ENCODE data around the gene MC4R. TPM values are rescaled to one million over a fixed set of nuclear protein-coding genes. Genes with fewer than 3 reads are reported as not detected.
A peak's percentile ranks its signal among the peaks of the same experiment; 100 is the strongest.

MC4R gene
- total RNA-seq, 1 experiment from 2014 or later: not detected

DNA sequence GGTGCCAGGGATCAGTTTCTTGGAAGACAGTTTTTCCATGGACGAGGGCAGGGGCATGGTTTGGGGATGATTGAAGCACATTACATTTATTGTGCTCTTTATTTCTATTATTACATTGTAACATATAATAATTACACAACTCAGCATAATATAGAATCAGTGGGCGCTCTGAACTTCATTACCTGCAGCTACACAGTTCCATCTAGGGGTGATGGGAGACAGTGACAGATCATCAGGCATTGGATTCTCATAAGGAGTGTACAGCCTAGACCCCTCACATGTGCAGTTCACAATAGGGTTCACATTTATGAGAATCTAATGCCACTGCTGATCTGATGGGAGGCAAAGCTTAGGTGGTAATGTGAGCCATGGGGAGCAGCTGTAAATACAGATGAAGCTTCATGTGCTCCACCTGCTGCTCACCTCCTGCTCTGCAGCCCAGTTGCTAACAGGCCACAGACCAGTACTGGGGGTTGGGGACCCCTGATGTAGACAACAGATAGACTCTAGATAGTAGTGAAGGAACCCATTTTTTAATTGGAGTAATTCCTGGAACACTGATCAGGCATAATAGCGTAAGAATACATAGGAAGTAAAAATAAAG is 41.5 kb upstream of the MC4R start:
- no peak overlapping the region for H3K27ac Mint-ChIP-seq (ENCODE audit: unreplicated experiment)
- CTCF ChIA-PET: interaction anchor here (0.8 to 1.4 kb wide), 9 partner anchors 11 to 426 kb away, joined by 3 to 34 read pairs (median 4); partner anchors contain the start of gene MC4R
- no peaks in the 10 kb centered on the region for H3K9me3 Mint-ChIP-seq (ENCODE audit: low read depth, unreplicated experiment)
- no TSS peak for BruUV-seq (replicated peaks)
- no peaks in the 10 kb centered on the region for H3K27me3 Mint-ChIP-seq (ENCODE audit: unreplicated experiment)
- DNase-seq: peak; percentile 52
- TF ChIP-seq, protein P1, sequence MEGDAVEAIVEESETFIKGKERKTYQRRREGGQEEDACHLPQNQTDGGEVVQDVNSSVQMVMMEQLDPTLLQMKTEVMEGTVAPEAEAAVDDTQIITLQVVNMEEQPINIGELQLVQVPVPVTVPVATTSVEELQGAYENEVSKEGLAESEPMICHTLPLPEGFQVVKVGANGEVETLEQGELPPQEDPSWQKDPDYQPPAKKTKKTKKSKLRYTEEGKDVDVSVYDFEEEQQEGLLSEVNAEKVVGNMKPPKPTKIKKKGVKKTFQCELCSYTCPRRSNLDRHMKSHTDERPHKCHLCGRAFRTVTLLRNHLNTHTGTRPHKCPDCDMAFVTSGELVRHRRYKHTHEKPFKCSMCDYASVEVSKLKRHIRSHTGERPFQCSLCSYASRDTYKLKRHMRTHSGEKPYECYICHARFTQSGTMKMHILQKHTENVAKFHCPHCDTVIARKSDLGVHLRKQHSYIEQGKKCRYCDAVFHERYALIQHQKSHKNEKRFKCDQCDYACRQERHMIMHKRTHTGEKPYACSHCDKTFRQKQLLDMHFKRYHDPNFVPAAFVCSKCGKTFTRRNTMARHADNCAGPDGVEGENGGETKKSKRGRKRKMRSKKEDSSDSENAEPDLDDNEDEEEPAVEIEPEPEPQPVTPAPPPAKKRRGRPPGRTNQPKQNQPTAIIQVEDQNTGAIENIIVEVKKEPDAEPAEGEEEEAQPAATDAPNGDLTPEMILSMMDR (IDR thresholded peaks at IDR 0.05; ENCODE audit: unreplicated experiment): peak; percentile 54
- H3K4me1 Mint-ChIP-seq (ENCODE audit: low read depth, unreplicated experiment): no peaks in the 10 kb centered on the region
- no peak overlapping the region for H3K4me3 Mint-ChIP-seq (ENCODE audit: low read depth, unreplicated experiment)
- no peaks in the 10 kb centered on the region for H3K36me3 Mint-ChIP-seq (ENCODE audit: insufficient read depth, unreplicated experiment)
- intact Hi-C loops (cut with micrococcal nuclease; ENCODE audit: unreplicated experiment): loop anchor here (1.0 to 5.0 kb wide), 5 partner anchors 133 to 577 kb away; no protein-coding TSS in a partner anchor

DNA sequence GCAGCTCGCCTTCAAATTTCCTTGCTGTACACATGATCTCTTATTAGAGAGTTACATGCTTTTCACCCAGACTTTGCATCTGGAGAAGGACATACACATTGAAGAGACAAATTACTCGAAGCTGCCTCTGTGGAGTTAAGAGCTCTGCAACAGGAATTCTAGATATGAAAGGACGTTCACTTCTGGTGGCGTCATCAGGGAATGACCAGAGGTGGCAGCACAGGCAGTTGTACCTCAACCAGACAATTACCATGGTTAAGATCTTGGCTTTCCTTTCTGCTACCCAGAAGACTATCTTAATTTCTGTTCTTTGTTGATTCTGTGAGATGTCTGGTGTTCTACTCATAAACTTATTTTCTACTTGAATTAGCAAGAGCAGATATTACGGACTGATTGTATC is 39.1 kb upstream of the MC4R start:
- peak; percentile 19 for DNase-seq
- H3K27me3 Mint-ChIP-seq (ENCODE audit: unreplicated experiment): no peaks in the 10 kb centered on the region

DNA sequence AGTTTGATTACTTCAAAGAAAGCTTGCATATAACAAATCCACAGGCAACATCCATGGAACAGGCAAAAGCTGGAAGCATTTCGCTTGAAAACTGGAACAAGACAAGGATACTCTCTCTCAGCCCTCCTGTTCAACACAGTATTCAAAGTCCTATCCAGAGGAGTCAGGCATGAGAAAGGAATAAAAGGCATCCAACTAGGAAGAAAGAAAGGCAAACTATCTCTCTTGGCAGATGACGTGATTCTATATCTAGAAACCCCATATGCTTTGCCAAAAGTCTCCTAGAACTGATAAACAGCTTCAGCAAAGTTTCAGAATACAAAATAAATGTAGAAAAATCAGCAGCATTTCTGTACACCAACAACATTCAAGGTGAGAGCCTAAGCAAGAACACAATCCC is 34.1 kb upstream of the MC4R start:
- no peaks in the 10 kb centered on the region for H3K9me3 Mint-ChIP-seq (ENCODE audit: low read depth, unreplicated experiment)
- TF ChIP-seq, protein P1 (IDR thresholded peaks at IDR 0.05; ENCODE audit: unreplicated experiment): no peak
- no TSS peak for BruUV-seq (replicated peaks)
- intact Hi-C loops (cut with micrococcal nuclease; ENCODE audit: unreplicated experiment): no loop called here
- no peak for DNase-seq
- no peak overlapping the region for H3K27ac Mint-ChIP-seq (ENCODE audit: unreplicated experiment)
- peaks cover 13% of the 10 kb centered on the region for H3K27me3 Mint-ChIP-seq (ENCODE audit: unreplicated experiment)
- CTCF ChIA-PET: no interaction called here
- H3K36me3 Mint-ChIP-seq (ENCODE audit: insufficient read depth, unreplicated experiment): no peaks in the 10 kb centered on the region
- H3K4me1 Mint-ChIP-seq (ENCODE audit: low read depth, unreplicated experiment): no peaks in the 10 kb centered on the region
- no peak overlapping the region for H3K4me3 Mint-ChIP-seq (ENCODE audit: low read depth, unreplicated experiment)

More for the DNA sequence above, 39.1 kb upstream of the MC4R start:
- Mint-ChIP-seq H3K9me3 (ENCODE audit: low read depth, unreplicated experiment) (no peaks in the 10 kb centered on the region), H3K4me3 (ENCODE audit: low read depth, unreplicated experiment) (no peak overlapping the region), H3K4me1 (ENCODE audit: low read depth, unreplicated experiment) (no peaks in the 10 kb centered on the region), H3K27ac (ENCODE audit: unreplicated experiment) (no peak overlapping the region), H3K36me3 (ENCODE audit: insufficient read depth, unreplicated experiment) (no peaks in the 10 kb centered on the region)
- intact Hi-C loops (cut with micrococcal nuclease; ENCODE audit: unreplicated experiment): loop anchor here (5.0 kb wide), 2 partner anchors 136 to 574 kb away; no protein-coding TSS in a partner anchor
- TF ChIP-seq, protein P1 (IDR thresholded peaks at IDR 0.05; ENCODE audit: unreplicated experiment): no peak
- BruUV-seq (replicated peaks): no TSS peak
- CTCF ChIA-PET: interaction anchor here (1.3 kb wide), 1 partner anchor 415 kb away, joined by 3 read pairs; no protein-coding TSS in a partner anchor

DNA sequence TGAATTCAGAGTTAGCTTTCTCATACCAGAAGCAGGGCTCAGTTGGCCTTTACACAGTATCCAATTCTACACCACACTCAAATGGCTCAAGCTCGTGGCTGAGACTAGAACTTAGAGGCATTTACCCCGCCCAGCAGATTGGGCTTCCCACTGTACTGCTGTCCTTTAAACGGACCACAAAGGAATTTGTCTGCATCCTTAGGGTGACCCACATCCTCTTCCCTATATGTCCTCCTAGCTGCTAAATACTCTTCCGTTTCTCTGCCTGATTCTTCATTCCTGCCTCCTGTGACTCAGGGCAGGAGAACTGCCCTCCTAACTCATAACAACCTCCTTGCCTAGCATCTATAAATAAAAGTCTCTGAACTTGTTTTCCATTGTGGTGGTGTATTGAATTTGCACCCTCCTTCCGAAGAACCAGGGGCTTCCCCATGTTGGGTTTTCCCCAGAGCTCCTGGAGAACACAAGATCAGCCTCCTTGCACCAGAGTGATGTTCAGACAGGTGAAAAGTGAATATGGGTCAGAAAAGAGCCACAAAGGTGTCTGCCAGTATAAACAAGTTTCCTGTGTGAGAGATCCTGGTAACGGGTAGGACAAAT is 32.0 kb upstream of the MC4R start:
- Mint-ChIP-seq H3K36me3 (ENCODE audit: insufficient read depth, unreplicated experiment) (no peaks in the 10 kb centered on the region), H3K4me1 (ENCODE audit: low read depth, unreplicated experiment) (no peaks in the 10 kb centered on the region), H3K27me3 (ENCODE audit: unreplicated experiment) (peaks cover 13% of the 10 kb centered on the region), H3K4me3 (ENCODE audit: low read depth, unreplicated experiment) (no peak overlapping the region), H3K9me3 (ENCODE audit: low read depth, unreplicated experiment) (peaks cover 3% of the 10 kb centered on the region), H3K27ac (ENCODE audit: unreplicated experiment) (no peak overlapping the region)
- no peak for DNase-seq
- BruUV-seq (replicated peaks): no TSS peak
- intact Hi-C loops (cut with micrococcal nuclease; ENCODE audit: unreplicated experiment): no loop called here
- TF ChIP-seq, protein P1 (IDR thresholded peaks at IDR 0.05; ENCODE audit: unreplicated experiment): no peak
- CTCF ChIA-PET: interaction anchor here (0.5 kb wide), 1 partner anchor 960 kb away, joined by 3 read pairs; no protein-coding TSS in a partner anchor

Measured in Calu3 (cell line).